SK-N-SH treated with all-trans-retinoic acid at 6 μM for 48 hours (cell line): ENCODE results near the gene SPECC1.

Experiments used
- ARNTL ChIP-seq: fragments of 450-650 bp; formaldehyde crosslinking; IDR thresholded peaks from 2 replicates; pipeline ENCODE4 v1.5.0; 2020; ENCODE audit warnings: low read depth, mild to moderate bottlenecking, moderate library complexity, borderline replicate concordance
- BACH2 ChIP-seq: fragments of 250-450 bp; sonication (Bioruptor Pico); IDR thresholded peaks from 2 replicates; pipeline ENCODE4 v1.9.0; 2021; ENCODE audit warnings: mild to moderate bottlenecking, borderline replicate concordance
- GLIS3 ChIP-seq: fragments of 250-450 bp; sonication (Bioruptor Pico); IDR thresholded peaks from 2 replicates; pipeline ENCODE4 v1.5.0; 2020; ENCODE audit warnings: mild to moderate bottlenecking, moderate library complexity
- PPARA ChIP-seq: fragments of 250-450 bp; sonication (Bioruptor Pico); IDR thresholded peaks from 2 replicates; pipeline ENCODE4 v1.5.0; 2020; ENCODE audit warnings: mild to moderate bottlenecking, borderline replicate concordance
- RARB ChIP-seq: fragments of 250-450 bp; sonication (Bioruptor Pico); IDR thresholded peaks from 2 replicates; pipeline ENCODE4 v1.8.0; 2021; ENCODE audit warnings: mild to moderate bottlenecking, moderate library complexity
- SNAI2 ChIP-seq: fragments of 250-450 bp; sonication (Bioruptor Pico); IDR thresholded peaks from 2 replicates; pipeline ENCODE4 v1.5.0; 2020; ENCODE audit warnings: mild to moderate bottlenecking, moderate library complexity
- TCF4 ChIP-seq: fragments of 250-450 bp; sonication (Bioruptor Pico); IDR thresholded peaks from 2 replicates; pipeline ENCODE4 v1.8.0; 2021; ENCODE audit warnings: mild to moderate bottlenecking, moderate library complexity, borderline replicate concordance
- ZFP3 ChIP-seq: fragments of 250-450 bp; sonication (Bioruptor Pico); IDR thresholded peaks from 2 replicates; pipeline ENCODE4 v1.5.0; 2020; ENCODE audit warnings: mild to moderate bottlenecking, moderate library complexity
- ZFP30 ChIP-seq: fragments of 450-650 bp; formaldehyde crosslinking; IDR thresholded peaks from 2 replicates; pipeline ENCODE4 v1.5.0; 2022; ENCODE audit warnings: mild to moderate bottlenecking, moderate library complexity
- ZNF70 ChIP-seq: fragments of 450-650 bp; formaldehyde crosslinking; IDR thresholded peaks from 2 replicates; pipeline ENCODE4 v1.5.0; 2020; ENCODE audit warnings: mild to moderate bottlenecking, moderate library complexity
- TF ChIP-seq, protein P1 (sequence below): fragments of 250-450 bp; sonication (Bioruptor Pico); IDR thresholded peaks from 2 replicates; pipeline ENCODE4 v1.5.0; 2020; ENCODE audit warnings: mild to moderate bottlenecking, moderate library complexity
- TF ChIP-seq, protein P2 (sequence below): fragments of 250-450 bp; sonication (Bioruptor Pico); IDR thresholded peaks from 2 replicates; pipeline ENCODE4 v1.5.1; 2021; ENCODE audit warnings: mild to moderate bottlenecking, moderate library complexity
- TF ChIP-seq, protein P3 (sequence below): fragments of 250-450 bp; sonication (Bioruptor Pico); IDR thresholded peaks from 2 replicates; pipeline ENCODE4 v1.8.0; 2020; ENCODE audit warnings: mild to moderate bottlenecking, moderate library complexity, borderline replicate concordance
- TF ChIP-seq, protein P4 (sequence below): fragments of 250-450 bp; sonication (Bioruptor Pico); IDR thresholded peaks from 2 replicates; pipeline ENCODE4 v1.8.0; 2021; ENCODE audit warnings: low read depth, mild to moderate bottlenecking, moderate library complexity, borderline replicate concordance

DNA sequence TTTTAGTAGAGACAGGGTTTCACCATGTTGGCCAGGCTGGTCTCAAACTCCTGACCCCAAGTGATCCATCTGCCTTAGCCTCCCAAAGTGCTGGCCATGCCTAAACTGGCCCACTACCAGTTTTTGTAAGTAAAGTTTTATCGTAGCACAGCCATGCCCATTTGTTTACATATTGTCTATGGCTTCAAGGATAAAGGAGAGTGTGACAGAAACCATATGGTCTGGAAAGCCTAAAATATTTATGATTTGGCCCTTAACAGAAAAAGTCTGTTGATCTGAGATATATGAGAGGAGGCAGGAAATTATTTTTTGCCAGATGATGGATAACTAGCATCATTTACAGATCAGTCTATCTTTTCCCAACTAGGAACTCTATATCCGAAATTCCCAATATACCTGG lies 36.0 kb upstream of the SPECC1 start:
- no peak for TF ChIP-seq PPARA (CRISPR knock-in tag)
- no peak for TF ChIP-seq ZNF70 (CRISPR knock-in tag)
- TF ChIP-seq, protein P1, sequence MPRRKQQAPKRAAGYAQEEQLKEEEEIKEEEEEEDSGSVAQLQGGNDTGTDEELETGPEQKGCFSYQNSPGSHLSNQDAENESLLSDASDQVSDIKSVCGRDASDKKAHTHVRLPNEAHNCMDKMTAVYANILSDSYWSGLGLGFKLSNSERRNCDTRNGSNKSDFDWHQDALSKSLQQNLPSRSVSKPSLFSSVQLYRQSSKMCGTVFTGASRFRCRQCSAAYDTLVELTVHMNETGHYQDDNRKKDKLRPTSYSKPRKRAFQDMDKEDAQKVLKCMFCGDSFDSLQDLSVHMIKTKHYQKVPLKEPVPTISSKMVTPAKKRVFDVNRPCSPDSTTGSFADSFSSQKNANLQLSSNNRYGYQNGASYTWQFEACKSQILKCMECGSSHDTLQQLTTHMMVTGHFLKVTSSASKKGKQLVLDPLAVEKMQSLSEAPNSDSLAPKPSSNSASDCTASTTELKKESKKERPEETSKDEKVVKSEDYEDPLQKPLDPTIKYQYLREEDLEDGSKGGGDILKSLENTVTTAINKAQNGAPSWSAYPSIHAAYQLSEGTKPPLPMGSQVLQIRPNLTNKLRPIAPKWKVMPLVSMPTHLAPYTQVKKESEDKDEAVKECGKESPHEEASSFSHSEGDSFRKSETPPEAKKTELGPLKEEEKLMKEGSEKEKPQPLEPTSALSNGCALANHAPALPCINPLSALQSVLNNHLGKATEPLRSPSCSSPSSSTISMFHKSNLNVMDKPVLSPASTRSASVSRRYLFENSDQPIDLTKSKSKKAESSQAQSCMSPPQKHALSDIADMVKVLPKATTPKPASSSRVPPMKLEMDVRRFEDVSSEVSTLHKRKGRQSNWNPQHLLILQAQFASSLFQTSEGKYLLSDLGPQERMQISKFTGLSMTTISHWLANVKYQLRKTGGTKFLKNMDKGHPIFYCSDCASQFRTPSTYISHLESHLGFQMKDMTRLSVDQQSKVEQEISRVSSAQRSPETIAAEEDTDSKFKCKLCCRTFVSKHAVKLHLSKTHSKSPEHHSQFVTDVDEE (CRISPR knock-in tag), result no peak
- TF ChIP-seq SNAI2, result no peak
- no peak for TF ChIP-seq ZFP30
- TF ChIP-seq, protein P2, sequence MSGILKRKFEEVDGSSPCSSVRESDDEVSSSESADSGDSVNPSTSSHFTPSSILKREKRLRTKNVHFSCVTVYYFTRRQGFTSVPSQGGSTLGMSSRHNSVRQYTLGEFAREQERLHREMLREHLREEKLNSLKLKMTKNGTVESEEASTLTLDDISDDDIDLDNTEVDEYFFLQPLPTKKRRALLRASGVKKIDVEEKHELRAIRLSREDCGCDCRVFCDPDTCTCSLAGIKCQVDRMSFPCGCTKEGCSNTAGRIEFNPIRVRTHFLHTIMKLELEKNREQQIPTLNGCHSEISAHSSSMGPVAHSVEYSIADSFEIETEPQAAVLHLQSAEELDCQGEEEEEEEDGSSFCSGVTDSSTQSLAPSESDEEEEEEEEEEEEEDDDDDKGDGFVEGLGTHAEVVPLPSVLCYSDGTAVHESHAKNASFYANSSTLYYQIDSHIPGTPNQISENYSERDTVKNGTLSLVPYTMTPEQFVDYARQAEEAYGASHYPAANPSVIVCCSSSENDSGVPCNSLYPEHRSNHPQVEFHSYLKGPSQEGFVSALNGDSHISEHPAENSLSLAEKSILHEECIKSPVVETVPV (CRISPR knock-in tag), result no peak
- no peak for TF ChIP-seq BACH2
- TF ChIP-seq, protein P3, sequence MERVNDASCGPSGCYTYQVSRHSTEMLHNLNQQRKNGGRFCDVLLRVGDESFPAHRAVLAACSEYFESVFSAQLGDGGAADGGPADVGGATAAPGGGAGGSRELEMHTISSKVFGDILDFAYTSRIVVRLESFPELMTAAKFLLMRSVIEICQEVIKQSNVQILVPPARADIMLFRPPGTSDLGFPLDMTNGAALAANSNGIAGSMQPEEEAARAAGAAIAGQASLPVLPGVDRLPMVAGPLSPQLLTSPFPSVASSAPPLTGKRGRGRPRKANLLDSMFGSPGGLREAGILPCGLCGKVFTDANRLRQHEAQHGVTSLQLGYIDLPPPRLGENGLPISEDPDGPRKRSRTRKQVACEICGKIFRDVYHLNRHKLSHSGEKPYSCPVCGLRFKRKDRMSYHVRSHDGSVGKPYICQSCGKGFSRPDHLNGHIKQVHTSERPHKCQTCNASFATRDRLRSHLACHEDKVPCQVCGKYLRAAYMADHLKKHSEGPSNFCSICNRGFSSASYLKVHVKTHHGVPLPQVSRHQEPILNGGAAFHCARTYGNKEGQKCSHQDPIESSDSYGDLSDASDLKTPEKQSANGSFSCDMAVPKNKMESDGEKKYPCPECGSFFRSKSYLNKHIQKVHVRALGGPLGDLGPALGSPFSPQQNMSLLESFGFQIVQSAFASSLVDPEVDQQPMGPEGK, result no peak
- no peak for TF ChIP-seq ARNTL
- TF ChIP-seq ZFP3, result no peak
- no peak for TF ChIP-seq GLIS3 (CRISPR knock-in tag)
- TF ChIP-seq, protein P4, sequence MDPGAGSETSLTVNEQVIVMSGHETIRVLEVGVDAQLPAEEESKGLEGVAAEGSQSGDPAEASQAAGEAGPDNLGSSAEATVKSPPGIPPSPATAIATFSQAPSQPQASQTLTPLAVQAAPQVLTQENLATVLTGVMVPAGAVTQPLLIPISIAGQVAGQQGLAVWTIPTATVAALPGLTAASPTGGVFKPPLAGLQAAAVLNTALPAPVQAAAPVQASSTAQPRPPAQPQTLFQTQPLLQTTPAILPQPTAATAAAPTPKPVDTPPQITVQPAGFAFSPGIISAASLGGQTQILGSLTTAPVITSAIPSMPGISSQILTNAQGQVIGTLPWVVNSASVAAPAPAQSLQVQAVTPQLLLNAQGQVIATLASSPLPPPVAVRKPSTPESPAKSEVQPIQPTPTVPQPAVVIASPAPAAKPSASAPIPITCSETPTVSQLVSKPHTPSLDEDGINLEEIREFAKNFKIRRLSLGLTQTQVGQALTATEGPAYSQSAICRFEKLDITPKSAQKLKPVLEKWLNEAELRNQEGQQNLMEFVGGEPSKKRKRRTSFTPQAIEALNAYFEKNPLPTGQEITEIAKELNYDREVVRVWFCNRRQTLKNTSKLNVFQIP (CRISPR knock-in tag), result no peak
- no peak for TF ChIP-seq RARB (CRISPR knock-in tag)
- no peak for TF ChIP-seq TCF4 (CRISPR knock-in tag)
